Inferior parietal cortex (tissue), 1 donor: ENCODE measurements around the gene TMEFF2.

Source experiments
- DNase-seq: peaks from one replicate; pipeline ENCODE4 v3.0.0-alpha.2; 2016; ENCODE audit errors: extremely low spot score

The TMEFF2 gene

GRCh38 chr2:192194866-192195547 lies at the start of gene TMEFF2:
TSS of gene TMEFF2 (minus strand) at chr2:192194933. CDS start at chr2:192194524, 409 bp downstream.
- peak; percentile 95 for DNase-seq

GRCh38 chr2:192243488-192243887 lies 48.8 kb upstream of the TMEFF2 start:
- no peak for DNase-seq

- no peak for DNase-seq
These were observed 41.4 kb upstream of the TMEFF2 start for GRCh38 chr2:192236136-192236535.

- DNase-seq: no peak
These were observed 36.2 kb upstream of the TMEFF2 start for GRCh38 chr2:192230889-192231453.

GRCh38 chr2:192228685-192229084 lies 34.0 kb upstream of the TMEFF2 start:
- no peak for DNase-seq

GRCh38 chr2:192218970-192219369 lies 24.2 kb upstream of the TMEFF2 start:
- DNase-seq: no peak

GRCh38 chr2:192218377-192218776 lies 23.6 kb upstream of the TMEFF2 start:
- DNase-seq: no peak

GRCh38 chr2:192216336-192216735 lies 21.6 kb upstream of the TMEFF2 start:
- DNase-seq: no peak

GRCh38 chr2:192215096-192215877 lies 20.6 kb upstream of the TMEFF2 start:
- no peak for DNase-seq

- DNase-seq: no peak
These were observed 14.1 kb upstream of the TMEFF2 start for GRCh38 chr2:192208848-192209247.

GRCh38 chr2:192206399-192206798 lies 11.7 kb upstream of the TMEFF2 start:
- no peak for DNase-seq

GRCh38 chr2:192203876-192204275 lies 9.1 kb upstream of the TMEFF2 start:
- no peak for DNase-seq

- no peak for DNase-seq
These were observed 7.6 kb upstream of the TMEFF2 start for GRCh38 chr2:192202373-192202772.

GRCh38 chr2:192201116-192201515 lies 6.4 kb upstream of the TMEFF2 start:
- peak; percentile 26 for DNase-seq

GRCh38 chr2:192197357-192197756 lies 2.6 kb upstream of the TMEFF2 start:
- peak; percentile 83 for DNase-seq

- DNase-seq: peak; percentile 65
These were observed 1.9 kb upstream of the TMEFF2 start for GRCh38 chr2:192196421-192197194.

GRCh38 chr2:192195548-192196418 lies 1.1 kb upstream of the TMEFF2 start:
- DNase-seq: peak; percentile 66

- DNase-seq: no peak
These were observed 368 bp downstream of the TMEFF2 start for GRCh38 chr2:192194265-192194865.

GRCh38 chr2:192190474-192190873 lies 4.3 kb downstream of the TMEFF2 start:
- DNase-seq: no peak

- no peak for DNase-seq
These were observed 7.9 kb downstream of the TMEFF2 start for GRCh38 chr2:192186806-192187205.

GRCh38 chr2:192184349-192184748 lies 10.4 kb downstream of the TMEFF2 start:
- DNase-seq: peak; percentile 56
